Measurements from ENCODE around the gene PC.

The PC gene

GRCh38 chr11:66956689-66957290, 1.4 kb downstream of the PC start:
- DNase-seq (ENCODE audit: low read depth in 2 of 2): no peak

- DNase-seq (ENCODE audit: low read depth in 2 of 2): no peak
Observed at GRCh38 chr11:66953081-66953833, 4.9 kb downstream of the PC start.

DNA sequence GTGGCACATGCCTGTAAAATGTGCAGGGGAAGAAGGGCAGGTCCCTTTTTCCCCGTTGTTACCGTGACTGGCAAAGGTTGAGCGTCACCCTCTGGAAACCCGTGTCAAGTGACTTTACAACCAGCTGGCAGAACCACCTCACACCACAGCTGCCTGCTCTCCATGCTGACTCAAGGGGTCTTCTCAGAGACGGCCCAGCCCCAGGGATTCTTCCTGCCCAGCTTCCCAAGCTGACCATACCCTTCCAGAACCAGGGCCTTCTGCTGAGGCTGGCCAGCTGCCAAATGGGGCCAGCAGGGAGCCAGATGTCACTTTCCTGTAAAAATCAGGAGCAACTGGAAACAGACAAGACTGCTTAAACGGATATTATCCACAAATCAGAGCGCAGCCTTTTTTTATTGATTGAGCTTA, 6.3 kb downstream of the PC start:
- no peak for DNase-seq (ENCODE audit: low read depth in 2 of 2)

- no peak for DNase-seq (ENCODE audit: low read depth in 2 of 2)
Observed at GRCh38 chr11:66951135-66951534, 7.0 kb downstream of the PC start.

DNA sequence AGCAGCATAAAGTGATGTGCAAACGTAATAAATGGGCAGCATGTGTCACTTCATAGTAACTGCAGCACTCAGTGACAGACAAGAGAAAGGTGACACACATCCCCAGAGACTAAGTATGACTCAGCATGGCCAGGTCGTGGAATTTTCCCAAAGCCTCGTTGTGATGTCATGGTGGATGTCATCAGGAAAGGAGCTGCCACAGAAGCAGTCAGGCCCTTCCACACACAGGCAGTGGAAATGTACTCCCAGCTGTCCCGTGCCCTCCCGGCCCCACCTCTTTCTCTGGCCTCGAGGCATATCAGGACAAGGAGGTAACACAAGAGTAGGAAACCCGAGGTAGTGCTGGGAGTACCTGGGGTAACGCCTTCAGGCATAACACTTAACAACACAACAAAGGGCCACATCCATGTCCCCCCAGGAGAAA, 8.1 kb downstream of the PC start:
- DNase-seq (ENCODE audit: low read depth in 2 of 2): no peak

- DNase-seq (ENCODE audit: low read depth in 2 of 2): no peak
Observed at GRCh38 chr11:66938582-66939135, 19.5 kb downstream of the PC start.

DNA sequence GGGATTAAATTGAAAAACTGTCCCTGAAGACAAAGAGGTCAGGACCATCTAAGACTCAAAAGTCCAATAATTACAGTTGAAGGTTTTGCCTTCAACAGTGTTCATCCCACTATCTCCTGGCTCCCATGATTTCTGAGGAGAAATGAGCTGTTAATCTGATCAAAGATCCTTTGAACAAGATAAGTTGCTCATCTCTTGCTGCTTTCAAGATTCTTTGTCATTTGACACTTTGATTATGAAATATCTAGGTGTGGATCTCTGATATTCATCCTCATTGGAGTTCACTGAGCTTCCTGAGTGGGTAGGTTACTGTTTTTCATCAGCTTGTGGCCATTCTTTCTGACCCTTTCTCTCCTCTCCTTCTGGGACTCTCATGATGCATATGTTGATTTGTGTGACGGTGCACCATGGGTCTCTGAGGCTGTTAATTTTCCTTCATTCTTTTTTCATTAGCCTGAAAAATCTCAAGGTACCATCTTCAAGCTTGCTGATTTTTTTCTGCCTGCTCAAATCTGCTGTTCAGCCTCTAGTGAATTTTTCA, 20.9 kb downstream of the PC start:
- no peak for DNase-seq (ENCODE audit: low read depth in 2 of 2)

DNA sequence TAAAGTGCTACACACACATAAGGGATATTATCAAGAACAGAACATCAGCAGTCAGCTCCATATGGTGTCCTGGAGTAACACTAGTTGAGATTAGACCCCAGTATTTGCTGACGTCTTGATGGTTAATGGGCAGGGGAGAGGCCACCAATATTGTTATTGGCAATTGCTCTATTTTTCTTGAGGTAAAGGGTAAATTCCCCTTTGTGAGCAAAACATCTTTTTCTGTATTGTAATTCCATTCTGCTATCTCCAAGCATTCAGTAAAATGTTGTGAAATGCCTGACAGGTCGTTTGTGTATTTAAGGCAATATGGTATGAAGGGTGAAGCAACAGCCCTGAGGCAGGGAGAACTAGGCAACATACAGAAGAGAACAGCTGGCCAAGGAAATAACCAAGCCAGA, 21.9 kb downstream of the PC start:
- DNase-seq (ENCODE audit: low read depth in 2 of 2): no peak

DNA sequence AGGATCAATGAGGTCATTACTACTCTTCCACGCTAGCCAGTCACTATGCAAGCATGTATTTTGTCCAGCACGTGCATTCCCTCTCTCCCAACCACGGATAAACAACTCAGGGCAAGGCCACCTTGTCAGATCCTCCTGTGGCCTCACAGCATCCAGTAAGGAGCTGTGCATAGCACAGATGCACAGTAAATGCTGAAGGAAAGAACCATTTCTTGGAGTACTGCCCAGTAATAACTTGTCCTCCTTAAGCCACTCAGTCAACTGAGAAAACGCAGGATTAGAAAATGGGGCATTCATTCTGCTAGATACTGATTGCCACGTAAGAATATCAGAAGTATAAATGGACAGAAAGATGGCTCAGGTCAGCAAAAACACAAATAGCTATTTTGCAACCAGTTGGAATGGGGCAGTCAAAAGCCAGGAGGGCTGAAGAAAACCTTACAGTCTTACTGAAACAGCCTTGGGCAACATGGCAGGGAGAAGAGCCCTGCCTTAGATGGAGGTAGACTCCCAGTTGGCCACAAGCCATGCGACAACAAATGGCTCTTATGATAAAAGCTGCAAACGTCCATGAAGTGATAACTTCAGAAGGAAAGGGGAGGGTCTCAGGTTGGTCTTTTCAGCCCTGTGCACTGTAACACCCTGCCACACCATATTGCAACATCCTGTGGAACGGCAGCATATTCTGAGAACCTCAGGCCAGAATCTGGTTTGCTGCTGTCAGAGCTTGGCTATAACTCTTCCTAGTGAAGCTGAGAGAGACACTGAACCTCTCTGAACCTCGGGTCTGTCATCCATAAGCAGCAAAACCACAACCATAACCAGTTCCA, 23.0 kb downstream of the PC start:
- DNase-seq (ENCODE audit: low read depth in 2 of 2): no peak

DNA sequence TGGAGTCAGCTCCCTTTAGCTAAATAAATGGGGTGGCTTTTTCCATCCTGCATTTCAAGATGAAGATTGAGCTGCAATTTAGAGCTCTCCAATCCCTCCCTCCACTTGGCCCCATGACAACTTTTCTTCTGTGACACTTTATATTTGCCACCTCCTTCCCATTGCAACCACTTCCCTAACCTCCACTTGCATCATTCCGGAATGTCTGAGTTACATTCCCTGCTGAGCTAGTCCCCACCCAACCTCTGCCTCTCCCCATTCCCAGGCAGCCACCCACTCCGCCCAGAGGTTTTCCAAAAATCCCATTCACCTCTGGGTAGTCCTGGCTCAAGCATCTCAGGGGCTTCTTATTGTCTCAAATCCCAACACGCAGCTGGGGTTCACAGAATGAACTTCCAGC, 24.7 kb downstream of the PC start:
- no peak for DNase-seq (ENCODE audit: low read depth in 2 of 2)

DNA sequence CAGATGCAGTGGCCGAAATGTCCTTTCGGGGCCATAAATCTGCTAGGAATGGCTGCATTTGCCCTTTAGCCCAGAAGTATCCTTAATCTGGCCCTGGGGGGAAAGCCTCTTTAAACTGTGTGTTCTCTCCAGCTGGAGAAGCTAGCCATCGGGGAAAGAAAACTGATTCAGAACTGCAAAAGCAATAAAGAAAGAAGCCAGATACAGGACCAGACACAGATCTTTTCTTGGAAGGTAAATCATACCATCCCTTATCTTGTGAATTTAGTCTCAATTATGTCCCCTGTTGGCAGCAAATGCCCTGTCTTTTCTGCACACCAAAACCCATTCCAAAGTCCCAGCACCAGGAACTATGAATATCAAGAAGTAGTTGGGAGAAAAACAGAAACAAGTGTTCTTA, 25.6 kb downstream of the PC start:
- no peak for DNase-seq (ENCODE audit: low read depth in 2 of 2)

DNA sequence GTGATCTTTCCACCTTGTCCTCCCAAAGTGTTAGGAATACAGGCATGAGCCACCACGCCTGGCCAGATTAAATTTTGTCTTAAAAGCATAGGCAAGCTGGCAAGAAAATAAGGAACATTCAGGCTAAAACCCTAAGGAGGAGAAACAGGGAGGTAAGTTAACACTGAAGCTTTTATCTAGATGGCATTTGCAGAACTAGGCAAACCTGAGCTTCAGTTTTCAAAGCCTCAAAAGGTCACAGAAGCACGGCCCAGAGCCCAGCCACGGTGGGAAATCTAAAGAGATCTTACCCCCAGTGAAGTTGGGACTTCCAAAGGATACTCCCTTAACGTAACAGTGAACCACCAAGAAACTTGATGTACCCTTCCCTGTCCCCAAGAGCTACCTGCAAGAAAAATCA, 28.4 kb downstream of the PC start:
- DNase-seq (ENCODE audit: low read depth in 2 of 2): no peak

DNA sequence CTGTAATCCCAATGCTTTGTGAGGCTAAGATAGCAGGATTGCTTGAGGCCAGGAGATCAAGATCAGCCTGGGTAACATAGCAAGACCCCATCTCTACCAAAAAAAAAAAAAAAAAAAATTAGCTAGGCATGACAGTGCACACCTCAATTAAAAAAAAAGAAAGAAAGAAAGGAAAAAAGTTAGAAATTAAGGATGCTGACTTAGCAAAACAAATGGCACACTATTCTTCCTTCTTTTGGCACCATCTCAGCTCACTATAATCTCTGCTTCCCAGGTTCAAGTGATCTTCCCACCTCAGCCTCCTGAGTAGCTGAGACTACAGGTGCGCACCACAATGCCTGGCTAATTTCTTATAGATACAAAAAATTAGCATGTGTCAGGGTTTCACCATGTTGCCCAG, 33.9 kb downstream of the PC start:
- DNase-seq (ENCODE audit: low read depth in 2 of 2): no peak

GRCh38 chr11:66922551-66922950, 35.6 kb downstream of the PC start:
- no peak for DNase-seq (ENCODE audit: low read depth in 2 of 2)

GRCh38 chr11:66920978-66921784, 37.0 kb downstream of the PC start:
- DNase-seq (ENCODE audit: low read depth in 2 of 2): no peak

- DNase-seq (ENCODE audit: low read depth in 2 of 2): no peak
Observed at GRCh38 chr11:66919923-66920322, 38.3 kb downstream of the PC start.

DNA sequence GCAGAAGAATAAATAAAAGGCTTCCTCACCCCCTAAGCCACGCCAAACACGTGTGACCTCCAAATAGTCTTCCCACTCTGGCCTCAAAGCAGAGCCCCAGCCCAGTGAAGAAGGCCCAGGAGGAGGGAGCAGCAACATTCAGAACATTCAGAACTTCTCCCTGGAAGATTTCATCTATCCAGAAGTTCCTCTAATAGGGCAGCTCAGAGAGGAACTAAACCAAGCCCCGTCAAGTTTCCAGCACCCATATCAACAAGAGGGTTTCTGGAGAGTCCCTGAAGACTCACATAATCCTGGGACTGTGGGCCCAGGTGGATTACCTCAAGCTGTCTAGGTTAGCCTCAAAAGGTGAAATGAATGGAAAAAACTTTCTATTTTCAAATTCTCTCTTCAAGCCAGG, 39.4 kb downstream of the PC start:
- no peak for DNase-seq (ENCODE audit: low read depth in 2 of 2)

- no peak for DNase-seq (ENCODE audit: low read depth in 2 of 2)
Observed at GRCh38 chr11:66915866-66916265, 42.3 kb downstream of the PC start.

- DNase-seq (ENCODE audit: low read depth in 2 of 2): no peak
Observed at GRCh38 chr11:66915046-66915832, 42.9 kb downstream of the PC start.

DNA sequence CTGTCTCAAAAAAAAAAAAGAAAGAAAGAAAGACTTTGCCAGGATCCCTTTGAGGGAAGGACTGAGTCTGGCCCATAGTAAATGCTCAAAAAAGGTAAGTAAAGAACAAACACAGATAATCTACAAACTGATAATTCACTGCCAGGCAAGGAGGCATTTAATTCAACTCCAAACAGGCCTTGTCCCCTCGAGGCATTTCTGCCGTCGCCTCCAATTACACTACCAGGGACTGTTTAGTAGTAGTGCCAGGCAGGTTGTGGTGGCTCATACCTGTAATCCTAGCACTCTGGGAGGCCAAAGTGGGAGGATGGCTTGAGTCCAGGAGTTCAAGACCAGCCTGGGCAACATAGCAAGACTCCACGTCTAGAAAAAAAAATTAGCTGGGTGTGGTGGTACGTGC, 43.7 kb downstream of the PC start:
- DNase-seq (ENCODE audit: low read depth in 2 of 2): no peak

DNA sequence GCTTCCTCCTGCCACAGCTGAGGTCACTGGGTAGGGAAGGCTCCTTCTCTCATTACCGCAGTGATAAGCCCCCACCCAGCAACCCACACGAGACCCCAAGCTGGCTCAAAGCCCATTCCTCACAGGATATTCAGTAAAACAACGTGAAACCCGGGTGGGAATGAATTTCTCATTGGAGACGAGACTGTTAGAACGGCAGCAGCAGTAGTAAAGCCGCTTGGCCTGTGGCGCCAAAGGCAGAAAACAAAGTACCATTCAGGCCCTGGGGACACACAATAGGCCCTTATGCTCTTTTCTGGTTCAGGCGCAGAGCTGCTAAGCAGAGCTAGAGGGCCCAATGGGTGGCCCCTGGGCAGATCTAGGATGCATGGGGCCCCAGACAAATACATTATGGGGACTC, 45.3 kb downstream of the PC start:
- no peak for DNase-seq (ENCODE audit: low read depth in 2 of 2)
